Measurements from ENCODE around the gene UBE2F.
A peak's percentile ranks its signal among the peaks of the same experiment; 100 is the strongest.

Gene UBE2F

GRCh38 chr2:238081150-238081549, 114.3 kb downstream of the UBE2F start:
- DNase-seq (ENCODE audit: low spot score), result peak; percentile 30

- DNase-seq (ENCODE audit: low spot score), result peak; percentile 30
Observed at GRCh38 chr2:238081561-238081960, 114.7 kb downstream of the UBE2F start.

- no peak for DNase-seq (ENCODE audit: low spot score)
Observed at GRCh38 chr2:238082151-238082550, 115.3 kb downstream of the UBE2F start.

GRCh38 chr2:238082827-238083226, 116.0 kb downstream of the UBE2F start:
- DNase-seq (ENCODE audit: low spot score), result no peak

GRCh38 chr2:238083919-238084318, 117.1 kb downstream of the UBE2F start:
- no peak for DNase-seq (ENCODE audit: low spot score)

GRCh38 chr2:238084761-238085160, 117.9 kb downstream of the UBE2F start:
- no peak for DNase-seq (ENCODE audit: low spot score)

GRCh38 chr2:238085899-238086298, 119.1 kb downstream of the UBE2F start:
- no peak for DNase-seq (ENCODE audit: low spot score)

GRCh38 chr2:238087211-238087610, 120.4 kb downstream of the UBE2F start:
- DNase-seq (ENCODE audit: low spot score), result no peak

- no peak for DNase-seq (ENCODE audit: low spot score)
Observed at GRCh38 chr2:238090887-238091286, 124.1 kb downstream of the UBE2F start.

- no peak for DNase-seq (ENCODE audit: low spot score)
Observed at GRCh38 chr2:238091436-238092060, 124.7 kb downstream of the UBE2F start.

Data from Ammon's horn (tissue), 1 donor.